Endodermal cell (in vitro differentiated cells): ENCODE data around the gene CATSPER3. TPM values are rescaled to one million over a fixed set of nuclear protein-coding genes. Genes with fewer than 3 reads are reported as not detected.

Experiments
- DNase-seq: peaks from one replicate; pipeline ENCODE4 v3.0.0-alpha.2; 2017
- H3K27ac ChIP-seq: 2 replicates; pipeline ENCODE4 v1.5.1; 2013; ENCODE audit warnings: mild to moderate bottlenecking, low read depth, low read length, moderate library complexity
- H3K27me3 ChIP-seq: 2 replicates; pipeline ENCODE4 v1.6.1; 2013; ENCODE audit warnings: mild to moderate bottlenecking, low read length, moderate library complexity; ENCODE audit not compliant: insufficient read depth, control insufficient read depth, poor library complexity, severe bottlenecking
- H3K36me3 ChIP-seq: 2 replicates; pipeline ENCODE4 v1.7.0; 2013; ENCODE audit warnings: mild to moderate bottlenecking, low read length, moderate library complexity; ENCODE audit not compliant: control insufficient read depth, insufficient read depth
- H3K4me1 ChIP-seq: one replicate; pipeline ENCODE4 v1.7.0; 2013; ENCODE audit warnings: low read length; ENCODE audit not compliant: control insufficient read depth, insufficient read depth
- H3K4me3 ChIP-seq: 2 replicates; pipeline ENCODE4 v1.5.1; 2013; ENCODE audit warnings: mild to moderate bottlenecking, low read length, moderate library complexity
- H3K9ac ChIP-seq: 2 replicates; pipeline ENCODE4 v1.6.1; 2013; ENCODE audit warnings: mild to moderate bottlenecking, low read length, moderate library complexity; ENCODE audit not compliant: poor library complexity, severe bottlenecking; ENCODE audit errors: extremely low read depth
- H3K9me3 ChIP-seq: 2 replicates; pipeline ENCODE4 v1.6.1; 2013; ENCODE audit warnings: mild to moderate bottlenecking, low read length, moderate library complexity; ENCODE audit not compliant: control insufficient read depth
- H3K27ac Mint-ChIP-seq: 2 replicates; pipeline ENCODE4 v1.8.0; 2020; ENCODE audit warnings: mixed read lengths
- H3K27me3 Mint-ChIP-seq: 2 replicates; pipeline ENCODE4 v1.8.0; 2021; ENCODE audit warnings: mild to moderate bottlenecking, mixed read lengths; ENCODE audit not compliant: insufficient read depth
- H3K36me3 Mint-ChIP-seq: 2 replicates; pipeline ENCODE4 v1.8.0; 2020; ENCODE audit warnings: low read depth, mixed read lengths
- H3K4me1 Mint-ChIP-seq: 2 replicates; pipeline ENCODE4 v1.8.0; 2020; ENCODE audit warnings: mixed read lengths
- H3K4me3 Mint-ChIP-seq: 2 replicates; pipeline ENCODE4 v1.8.0; 2020; ENCODE audit warnings: mild to moderate bottlenecking, moderate library complexity, mixed read lengths
- H3K9me3 Mint-ChIP-seq: 2 replicates; pipeline ENCODE4 v1.8.0; 2020; ENCODE audit warnings: mild to moderate bottlenecking, mixed read lengths
- WGBS, 2 experiments: methylation state at CpG; one replicate each; pipeline versions ENCODE4 v1.1.5 to v1.1.7; 2013; ENCODE audit warnings: missing lambda C conversion rate in 2 of 2, mixed read lengths in 1 of 2; ENCODE audit not compliant: insufficient coverage in 1 of 2, insufficient read length in 1 of 2; 5-methylcytosine and 5-hydroxymethylcytosine counted together
- total RNA-seq, 2 donors: library from RNA; stranded (reverse); fragmentation: NEBNext Ultra II Directional in 1 of 2; extraction: Animal tissue kit (Norgen Biotek cat#: 25700) in 1 of 2; gene quantifications; 2 replicates in 1 of 2; 3 replicates in 1 of 2; pipeline ENCODE4 v1.2.1, GENCODE V29; 2021
- TF ChIP-seq, protein P1 (sequence below): fragments of 200-600 bp; sonication (generic); conservative IDR thresholded peaks from 2 replicates; pipeline ENCODE4 v1.5.0; 2021; ENCODE audit warnings: antibody characterized with exemption, mild to moderate bottlenecking

The CATSPER3 gene
- total RNA-seq, 2 donors from 2014 or later = 0.64 to 0.68 TPM

DNA sequence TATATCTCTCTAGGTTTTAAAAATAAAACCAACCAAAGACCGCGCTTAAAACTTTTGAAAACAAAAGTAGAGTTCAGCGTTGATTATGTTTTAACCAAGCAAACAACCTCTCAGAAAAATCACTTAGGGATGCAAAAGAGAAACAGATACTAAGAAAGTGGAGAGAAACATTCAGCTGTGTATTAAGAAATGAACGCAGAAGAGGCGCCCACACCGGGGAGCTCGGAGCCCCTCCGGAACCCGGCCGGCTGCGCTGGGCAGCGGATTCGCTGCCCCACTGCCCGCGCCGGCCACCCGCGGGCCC lies 64.9 kb downstream of the CATSPER3 start:
- Mint-ChIP-seq H3K9me3 (no peaks in the 10 kb centered on the region), H3K4me1 (peaks cover 30% of the 10 kb centered on the region), H3K36me3 (no peaks in the 10 kb centered on the region), H3K27ac (no peak overlapping the region), H3K27me3 (peaks cover 91% of the 10 kb centered on the region), H3K4me3 (peak overlapping the region; percentile 60)
- H3K27me3 ChIP-seq = peaks cover 96% of the 10 kb centered on the region
- H3K27ac ChIP-seq = no peak overlapping the region
- 0 to 1% methylated on average over 4 to 18 of the region's 18 CpGs for WGBS, 2 experiments
- DNase-seq = no peak
- H3K9me3 ChIP-seq = no peaks in the 10 kb centered on the region
- H3K36me3 ChIP-seq = peaks cover 3% of the 10 kb centered on the region
- no peak overlapping the region for H3K9ac ChIP-seq
- TF ChIP-seq, protein P1, sequence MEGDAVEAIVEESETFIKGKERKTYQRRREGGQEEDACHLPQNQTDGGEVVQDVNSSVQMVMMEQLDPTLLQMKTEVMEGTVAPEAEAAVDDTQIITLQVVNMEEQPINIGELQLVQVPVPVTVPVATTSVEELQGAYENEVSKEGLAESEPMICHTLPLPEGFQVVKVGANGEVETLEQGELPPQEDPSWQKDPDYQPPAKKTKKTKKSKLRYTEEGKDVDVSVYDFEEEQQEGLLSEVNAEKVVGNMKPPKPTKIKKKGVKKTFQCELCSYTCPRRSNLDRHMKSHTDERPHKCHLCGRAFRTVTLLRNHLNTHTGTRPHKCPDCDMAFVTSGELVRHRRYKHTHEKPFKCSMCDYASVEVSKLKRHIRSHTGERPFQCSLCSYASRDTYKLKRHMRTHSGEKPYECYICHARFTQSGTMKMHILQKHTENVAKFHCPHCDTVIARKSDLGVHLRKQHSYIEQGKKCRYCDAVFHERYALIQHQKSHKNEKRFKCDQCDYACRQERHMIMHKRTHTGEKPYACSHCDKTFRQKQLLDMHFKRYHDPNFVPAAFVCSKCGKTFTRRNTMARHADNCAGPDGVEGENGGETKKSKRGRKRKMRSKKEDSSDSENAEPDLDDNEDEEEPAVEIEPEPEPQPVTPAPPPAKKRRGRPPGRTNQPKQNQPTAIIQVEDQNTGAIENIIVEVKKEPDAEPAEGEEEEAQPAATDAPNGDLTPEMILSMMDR = no peak
- no peaks in the 10 kb centered on the region for H3K4me1 ChIP-seq
- peak overlapping the region; percentile 83 for H3K4me3 ChIP-seq

DNA sequence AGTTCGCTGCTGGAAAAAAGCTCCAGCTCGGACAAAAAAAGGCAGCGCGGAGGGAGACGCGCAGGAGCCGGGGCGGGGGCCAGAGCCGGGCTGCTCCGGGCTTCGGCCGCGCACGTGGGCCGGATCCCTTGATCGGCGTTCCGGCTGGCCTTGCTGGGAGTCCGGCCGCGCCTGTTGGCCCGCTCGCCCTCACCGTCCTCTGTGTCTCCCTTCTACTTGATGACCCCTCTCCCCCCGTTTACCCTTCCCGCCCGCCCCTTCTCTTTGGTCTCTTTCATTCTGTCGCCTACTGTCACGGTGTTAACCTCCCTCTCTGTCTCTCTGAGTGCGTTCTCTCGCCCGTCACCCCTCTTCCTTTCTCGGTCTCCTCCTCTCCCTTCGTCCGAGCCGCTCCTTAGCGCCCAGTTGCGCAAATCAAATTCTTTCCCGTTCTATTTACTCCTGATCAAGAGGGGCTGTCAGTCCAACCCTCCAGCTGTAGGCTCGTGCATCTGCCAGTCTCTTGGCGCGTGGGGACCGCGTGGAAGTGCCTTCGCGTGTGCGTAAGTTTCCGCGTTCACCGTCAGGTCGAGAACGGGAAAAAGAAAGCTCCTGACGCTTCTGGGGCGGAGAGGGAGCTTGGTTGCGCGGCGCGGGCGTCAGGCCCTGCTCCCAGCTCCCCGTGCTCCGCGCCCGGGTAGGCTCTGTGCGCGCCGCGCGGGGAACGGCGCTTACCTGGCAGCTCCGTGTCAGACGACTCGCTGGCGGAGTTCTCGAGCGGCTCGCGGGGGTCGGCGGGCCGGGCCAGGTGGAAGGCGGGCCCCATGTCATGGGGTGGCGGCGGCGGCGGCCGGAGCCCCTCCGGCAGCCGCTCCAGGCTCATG lies 65.5 kb downstream of the CATSPER3 start:
- H3K27ac ChIP-seq = no peak overlapping the region
- H3K9me3 ChIP-seq = no peaks in the 10 kb centered on the region
- Mint-ChIP-seq H3K9me3 (no peaks in the 10 kb centered on the region), H3K27ac (no peak overlapping the region), H3K27me3 (peaks cover 91% of the 10 kb centered on the region), H3K36me3 (no peaks in the 10 kb centered on the region), H3K4me1 (peaks cover 30% of the 10 kb centered on the region), H3K4me3 (peak overlapping the region; percentile 60)
- peaks cover 3% of the 10 kb centered on the region for H3K36me3 ChIP-seq
- H3K4me3 ChIP-seq = peak overlapping the region; percentile 83
- TF ChIP-seq, protein P1 = no peak
- peaks cover 96% of the 10 kb centered on the region for H3K27me3 ChIP-seq
- WGBS, 2 experiments = 0% methylated on average over 8 to 89 of the region's 89 CpGs
- no peak overlapping the region for H3K9ac ChIP-seq
- H3K4me1 ChIP-seq = no peaks in the 10 kb centered on the region
- peak; percentile 84 for DNase-seq

DNA sequence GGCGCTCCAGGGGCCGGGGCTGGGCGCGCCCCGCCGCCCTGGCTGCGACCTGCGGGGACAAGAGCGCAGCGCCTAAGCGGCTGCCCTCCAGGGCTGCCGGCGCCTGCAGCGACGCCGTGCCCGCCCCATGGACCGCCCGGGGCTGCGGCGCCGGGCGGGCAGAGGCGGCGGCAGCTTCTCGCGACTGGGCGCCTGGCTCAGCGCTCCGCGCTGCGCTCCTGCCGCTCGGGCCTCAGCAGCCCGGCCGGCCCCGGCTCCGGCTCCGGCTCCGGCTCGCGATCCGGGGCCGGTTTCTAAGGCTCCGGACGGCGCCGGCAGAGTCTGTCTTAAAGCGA lies 66.2 kb downstream of the CATSPER3 start, which contains the start of gene PITX1:
PITX1 (minus strand) TSS at position 328 of the 335 bp plus-strand sequence. CDS start 347 bp downstream, outside the sequence.
- peaks cover 27% of the 10 kb centered on the region for H3K4me1 Mint-ChIP-seq
- Histone ChIP-seq H3K4me3 (peak within 1 kb of the TSS; percentile 83), H3K9ac (no peak within 1 kb of the TSS)

More for the DNA sequence above, 66.2 kb downstream of the CATSPER3 start, which contains the start of gene PITX1:
- no peaks in the 10 kb centered on the region for H3K4me1 ChIP-seq
- Mint-ChIP-seq H3K27me3 (peaks cover 92% of the 10 kb centered on the region), H3K27ac (no peak within 1 kb of the TSS), H3K9me3 (no peaks in the 10 kb centered on the region), H3K36me3 (no peaks in the 10 kb centered on the region), H3K4me3 (peak within 1 kb of the TSS; percentile 61)
- peaks cover under 1% of the 10 kb centered on the region for H3K36me3 ChIP-seq
- TF ChIP-seq, protein P1 = no peak
- no peaks in the 10 kb centered on the region for H3K9me3 ChIP-seq
- 0% methylated on average over 49 of the region's 49 CpGs; no CpG with 5 or more reads in 1 of the 2 experiments for WGBS, 2 experiments
- H3K27ac ChIP-seq = no peak within 1 kb of the TSS
- H3K27me3 ChIP-seq = peaks cover 96% of the 10 kb centered on the region
- DNase-seq = no peak
